NB4 (cell line): ENCODE data around the gene ERVH48-1.
"Not testable (repeated sequence)": the region's sequence is repeated elsewhere in the genome, so short reads cannot be mapped to it uniquely, and the experiment has no call there.

Source experiments
- CTCF ChIP-seq: IDR thresholded peaks from one replicate; pipeline ENCODE4 v1.5.1; 2012; ENCODE audit warnings: low read depth, low read length
- MAX ChIP-seq: IDR thresholded peaks from 2 replicates; pipeline ENCODE4 v1.6.1; 2011; ENCODE audit warnings: low read depth, low read length
- MYC ChIP-seq: IDR thresholded peaks from 2 replicates; pipeline ENCODE4 v1.6.1; 2011; ENCODE audit warnings: low read depth, low read length
- POLR2A ChIP-seq: IDR thresholded peaks from 2 replicates; pipeline ENCODE4 v1.6.1; 2011; ENCODE audit warnings: mild to moderate bottlenecking; ENCODE audit not compliant: insufficient read length; ENCODE audit errors: extremely low read depth

GRCh38 chr21:42937034-42937940 is 11.9 kb upstream of the ERVH48-1 start:
- TF ChIP-seq CTCF, POLR2A, MYC, MAX: not testable (repeated sequence)
